Esophagus muscularis mucosa (tissue), 3 donors: ENCODE measurements around the gene MYH15.

Source experiments
- POLR2A ChIP-seq: fragments of 450-650 bp; IDR thresholded peaks from one replicate; pipeline ENCODE4 v1.6.1; 2017; ENCODE audit warnings: antibody characterized with exemption, moderate library complexity, mild to moderate bottlenecking, low read depth
- POLR2AphosphoS5 ChIP-seq, 2 donors: sonication (generic); formaldehyde crosslinking; IDR thresholded peaks; one replicate each; pipeline ENCODE4 v1.6.1; 2017; ENCODE audit warnings: antibody characterized with exemption in 2 of 2
- TF ChIP-seq, protein P1 (sequence below), 3 experiments: fragments of 200-600 bp in 2 of 3; fragments of 450-650 bp in 1 of 3; sonication (generic) in 2 of 3; IDR thresholded peaks; one replicate each; pipeline ENCODE4 v1.5.1; 2017 to 2019; ENCODE audit warnings: antibody characterized with exemption in 3 of 3, mild to moderate bottlenecking in 2 of 3, moderate library complexity in 1 of 3

DNA sequence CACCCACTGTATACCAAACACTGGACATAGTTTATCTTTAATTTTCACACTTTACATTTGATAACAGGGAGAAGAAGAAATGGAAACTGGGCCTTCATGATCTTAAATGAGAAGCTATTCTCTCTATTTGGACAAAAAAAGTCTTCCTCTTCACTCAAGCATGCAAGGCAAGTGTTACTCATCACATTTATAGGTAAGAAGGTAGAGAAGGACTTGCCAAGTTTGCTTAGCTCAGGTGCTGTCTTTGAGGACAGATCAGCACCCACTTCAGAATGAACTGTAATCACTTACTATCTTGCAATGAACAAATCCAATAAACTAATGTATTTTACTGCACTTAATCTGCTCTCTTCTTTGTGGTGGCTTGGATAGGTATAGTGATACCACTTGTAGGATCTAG is 1.1 kb upstream of the MYH15 start:
- TF ChIP-seq POLR2A (no peak), POLR2AphosphoS5 (IDR thresholded peaks at IDR 0.05) (no peak)
- TF ChIP-seq, protein P1, sequence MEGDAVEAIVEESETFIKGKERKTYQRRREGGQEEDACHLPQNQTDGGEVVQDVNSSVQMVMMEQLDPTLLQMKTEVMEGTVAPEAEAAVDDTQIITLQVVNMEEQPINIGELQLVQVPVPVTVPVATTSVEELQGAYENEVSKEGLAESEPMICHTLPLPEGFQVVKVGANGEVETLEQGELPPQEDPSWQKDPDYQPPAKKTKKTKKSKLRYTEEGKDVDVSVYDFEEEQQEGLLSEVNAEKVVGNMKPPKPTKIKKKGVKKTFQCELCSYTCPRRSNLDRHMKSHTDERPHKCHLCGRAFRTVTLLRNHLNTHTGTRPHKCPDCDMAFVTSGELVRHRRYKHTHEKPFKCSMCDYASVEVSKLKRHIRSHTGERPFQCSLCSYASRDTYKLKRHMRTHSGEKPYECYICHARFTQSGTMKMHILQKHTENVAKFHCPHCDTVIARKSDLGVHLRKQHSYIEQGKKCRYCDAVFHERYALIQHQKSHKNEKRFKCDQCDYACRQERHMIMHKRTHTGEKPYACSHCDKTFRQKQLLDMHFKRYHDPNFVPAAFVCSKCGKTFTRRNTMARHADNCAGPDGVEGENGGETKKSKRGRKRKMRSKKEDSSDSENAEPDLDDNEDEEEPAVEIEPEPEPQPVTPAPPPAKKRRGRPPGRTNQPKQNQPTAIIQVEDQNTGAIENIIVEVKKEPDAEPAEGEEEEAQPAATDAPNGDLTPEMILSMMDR (IDR thresholded peaks at IDR 0.05): no peak
